Bronchial epithelial cell (primary cell): Measurements from ENCODE around the gene RSBN1. TPM values are rescaled to one million over a fixed set of nuclear protein-coding genes. Genes with fewer than 3 reads are reported as not detected.

Experiments used
- DNase-seq: peaks from one replicate; pipeline ENCODE4 v3.0.0-alpha.2; 2010; ENCODE audit warnings: low read depth
- FAIRE-seq: peaks from 2 replicates; lab custom pipeline; 2011; peaks lifted over from hg19 to GRCh38; lab: Jason Lieb, UNC
- H3K27me3 ChIP-seq: 2 replicates; pipeline ENCODE4 v1.5.1; 2011; ENCODE audit warnings: low read length; ENCODE audit not compliant: control insufficient read depth, insufficient read depth
- H3K36me3 ChIP-seq: 2 replicates; pipeline ENCODE4 v1.5.1; 2011; ENCODE audit warnings: low read length; ENCODE audit not compliant: control insufficient read depth, insufficient read depth
- H3K4me3 ChIP-seq: 2 replicates; pipeline ENCODE4 v1.5.1; 2011; ENCODE audit warnings: mild to moderate bottlenecking, low read depth, low read length, control low read depth
- total RNA-seq: library from RNA; depleted of rRNA; stranded (reverse); fragments of >200 nt; gene quantifications from 2 replicates; pipeline ENCODE4 v1.2.1, GENCODE V29; 2014
- TF ChIP-seq, protein P1 (sequence below): IDR thresholded peaks from 2 replicates; pipeline ENCODE4 v1.5.1; 2011; ENCODE audit warnings: mild to moderate bottlenecking, moderate library complexity, low read length, control low read depth, inconsistent platforms; ENCODE audit not compliant: insufficient read depth, severe bottlenecking

The RSBN1 gene
- total RNA-seq, 1 donor from 2014 or later, result 7.9 TPM

DNA sequence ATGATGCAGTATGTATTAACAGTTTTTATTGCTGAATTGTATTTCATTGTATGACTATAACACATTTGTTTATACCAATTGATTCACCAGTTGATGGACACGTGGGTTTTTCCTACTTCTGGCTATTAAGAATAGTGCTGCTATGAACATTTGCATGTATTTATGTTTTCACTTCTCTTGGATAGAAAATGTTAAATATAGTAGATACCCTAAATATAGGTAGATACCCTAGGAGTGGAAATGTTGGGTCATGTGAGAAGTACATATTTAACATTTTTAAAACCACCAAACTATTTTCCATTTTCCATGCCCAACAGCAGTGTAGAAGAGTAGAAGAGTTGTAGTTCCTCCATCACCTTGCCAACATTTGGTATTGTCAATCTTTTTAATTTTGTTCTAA lies 60.8 kb downstream of the RSBN1 start:
- H3K36me3 ChIP-seq, result no peaks in the 10 kb centered on the region
- no peak overlapping the region for H3K4me3 ChIP-seq
- TF ChIP-seq, protein P1, sequence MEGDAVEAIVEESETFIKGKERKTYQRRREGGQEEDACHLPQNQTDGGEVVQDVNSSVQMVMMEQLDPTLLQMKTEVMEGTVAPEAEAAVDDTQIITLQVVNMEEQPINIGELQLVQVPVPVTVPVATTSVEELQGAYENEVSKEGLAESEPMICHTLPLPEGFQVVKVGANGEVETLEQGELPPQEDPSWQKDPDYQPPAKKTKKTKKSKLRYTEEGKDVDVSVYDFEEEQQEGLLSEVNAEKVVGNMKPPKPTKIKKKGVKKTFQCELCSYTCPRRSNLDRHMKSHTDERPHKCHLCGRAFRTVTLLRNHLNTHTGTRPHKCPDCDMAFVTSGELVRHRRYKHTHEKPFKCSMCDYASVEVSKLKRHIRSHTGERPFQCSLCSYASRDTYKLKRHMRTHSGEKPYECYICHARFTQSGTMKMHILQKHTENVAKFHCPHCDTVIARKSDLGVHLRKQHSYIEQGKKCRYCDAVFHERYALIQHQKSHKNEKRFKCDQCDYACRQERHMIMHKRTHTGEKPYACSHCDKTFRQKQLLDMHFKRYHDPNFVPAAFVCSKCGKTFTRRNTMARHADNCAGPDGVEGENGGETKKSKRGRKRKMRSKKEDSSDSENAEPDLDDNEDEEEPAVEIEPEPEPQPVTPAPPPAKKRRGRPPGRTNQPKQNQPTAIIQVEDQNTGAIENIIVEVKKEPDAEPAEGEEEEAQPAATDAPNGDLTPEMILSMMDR, result no peak
- FAIRE-seq (no peak), DNase-seq (no peak)
- no peaks in the 10 kb centered on the region for H3K27me3 ChIP-seq

DNA sequence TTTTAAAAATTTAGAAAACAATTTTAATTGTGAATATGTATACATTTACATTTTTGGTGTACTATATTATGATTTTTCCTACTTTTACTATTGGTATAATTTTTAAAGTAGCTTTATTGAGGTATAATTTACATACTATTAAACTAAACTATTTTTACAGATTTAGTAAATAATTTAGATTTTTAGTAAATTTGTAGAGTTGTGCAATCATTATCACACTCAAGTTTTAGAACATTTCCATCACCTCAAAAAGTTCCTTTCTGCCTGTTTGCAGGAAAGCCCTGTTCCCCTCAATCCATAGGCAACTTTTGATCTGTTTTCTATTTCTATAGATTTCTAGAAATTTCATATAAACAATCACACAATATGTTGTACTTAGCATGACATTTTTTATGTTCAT lies 61.2 kb downstream of the RSBN1 start:
- H3K36me3 ChIP-seq, result no peaks in the 10 kb centered on the region
- H3K27me3 ChIP-seq, result no peaks in the 10 kb centered on the region

DNA sequence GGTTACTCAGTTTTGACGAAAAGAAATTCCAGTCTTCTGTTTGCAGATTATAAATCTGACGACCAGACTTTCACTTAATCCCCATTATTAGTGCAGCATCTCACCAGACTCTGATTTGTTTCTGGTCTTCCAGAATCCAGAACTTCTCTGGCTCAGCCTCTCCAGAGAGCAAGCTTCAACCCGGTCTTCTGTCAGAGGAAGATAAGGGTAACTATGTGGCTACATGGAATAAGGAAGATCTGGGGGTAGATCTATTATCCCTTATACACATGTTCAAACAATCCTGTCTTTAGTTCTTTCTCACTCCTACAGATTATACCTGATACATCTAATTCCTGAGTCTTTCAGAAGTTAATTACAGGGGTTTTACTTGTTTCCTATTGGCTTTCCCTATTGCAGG lies 62.9 kb downstream of the RSBN1 start:
- DNase-seq (no peak), FAIRE-seq (no peak)
- no peaks in the 10 kb centered on the region for H3K27me3 ChIP-seq
- H3K4me3 ChIP-seq, result no peak overlapping the region
- no peaks in the 10 kb centered on the region for H3K36me3 ChIP-seq
- TF ChIP-seq, protein P1, result no peak

More for the DNA sequence above, 61.2 kb downstream of the RSBN1 start:
- no peak for FAIRE-seq
- TF ChIP-seq, protein P1, result no peak
- H3K4me3 ChIP-seq, result no peak overlapping the region
- no peak for DNase-seq

DNA sequence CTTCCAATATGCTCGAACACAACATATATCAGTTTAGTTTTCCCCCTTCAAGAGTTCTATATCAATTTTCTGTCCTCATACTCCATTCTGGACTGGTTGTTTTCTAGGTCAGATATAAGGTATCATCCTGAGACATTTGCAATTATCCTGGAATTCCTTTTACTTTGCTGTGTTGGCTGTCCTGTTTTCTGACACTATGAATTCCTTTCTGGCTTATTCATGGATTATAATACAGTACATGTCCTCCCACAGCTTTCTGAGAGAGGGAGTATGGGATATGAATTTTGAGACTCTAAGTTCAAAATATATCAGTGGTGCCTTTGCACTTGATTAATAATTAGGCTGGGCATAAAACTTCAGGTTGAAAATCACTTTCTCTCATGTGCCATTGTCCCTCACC lies 64.9 kb downstream of the RSBN1 start:
- H3K27me3 ChIP-seq, result no peaks in the 10 kb centered on the region
- TF ChIP-seq, protein P1, result no peak
- DNase-seq (peak; percentile 35), FAIRE-seq (no peak)
- H3K36me3 ChIP-seq, result no peaks in the 10 kb centered on the region
- no peak overlapping the region for H3K4me3 ChIP-seq

DNA sequence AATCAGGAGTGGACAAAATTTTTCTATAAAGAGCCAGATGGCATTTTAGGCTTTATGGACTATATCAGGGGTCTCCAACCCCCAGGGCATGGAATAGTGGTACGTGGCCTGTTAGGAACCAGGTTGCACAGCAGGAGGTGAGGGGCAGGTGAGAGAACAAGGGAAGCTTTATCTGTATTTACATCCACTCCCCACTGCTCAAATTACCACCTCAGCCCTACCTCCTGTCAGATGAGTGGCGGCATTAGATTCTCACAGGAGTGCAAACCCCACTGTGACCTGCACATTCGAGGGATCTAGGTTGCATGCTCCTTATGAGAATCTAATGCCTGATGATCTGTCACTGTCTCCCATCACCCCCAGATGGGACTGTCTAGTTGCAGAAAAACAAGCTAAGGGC lies 66.9 kb downstream of the RSBN1 start:
- Histone ChIP-seq H3K4me3 (no peak overlapping the region), H3K27me3 (no peaks in the 10 kb centered on the region), H3K36me3 (no peaks in the 10 kb centered on the region)
- TF ChIP-seq, protein P1, result no peak
- no peak for DNase-seq
- FAIRE-seq, result no peak

DNA sequence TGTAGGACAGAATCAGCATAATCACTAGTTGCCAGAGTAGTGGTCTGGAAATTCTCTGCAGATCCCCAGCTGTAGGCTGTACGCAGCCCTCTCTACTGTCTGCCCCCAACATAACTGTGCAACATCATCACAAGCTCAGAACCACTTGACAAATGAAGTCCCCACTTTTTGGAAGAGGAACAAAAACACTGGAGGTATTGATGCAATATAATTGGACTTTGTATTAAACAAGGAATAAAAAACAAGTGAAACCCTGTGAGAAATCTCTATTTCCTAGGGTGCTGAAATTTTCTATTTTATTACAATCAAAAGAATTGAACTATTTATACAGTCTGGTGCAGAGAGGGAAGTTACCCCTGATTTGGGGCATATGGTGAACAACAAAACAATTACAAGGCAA lies 68.2 kb downstream of the RSBN1 start:
- H3K36me3 ChIP-seq, result no peaks in the 10 kb centered on the region
- TF ChIP-seq, protein P1, result no peak
- DNase-seq (no peak), FAIRE-seq (no peak)
- H3K27me3 ChIP-seq, result no peaks in the 10 kb centered on the region
- H3K4me3 ChIP-seq, result no peak overlapping the region
